DOHH2 (cell line): Measurements from ENCODE around the gene LIPT1.

Experiments
- H3F3A ChIP-seq: fragments of 200-600 bp; sonication (generic), shearing (Covaris generic); 2 replicates; pipeline ENCODE4 v1.6.0; 2016; ENCODE audit warnings: antibody characterized with exemption, mild to moderate bottlenecking; ENCODE audit not compliant: control insufficient read depth, insufficient read depth
- H3K27ac ChIP-seq: fragments of 200-600 bp; sonication (generic); 2 replicates; pipeline ENCODE4 v1.5.1; 2014; ENCODE audit warnings: low read depth, mild to moderate bottlenecking, low read length, moderate library complexity
- H3K27me3 ChIP-seq: fragments of 200-600 bp; sonication (generic); 2 replicates; pipeline ENCODE4 v1.6.1; 2014; ENCODE audit warnings: mild to moderate bottlenecking, low read length, mixed read lengths; ENCODE audit not compliant: control insufficient read depth
- H3K36me3 ChIP-seq: fragments of 200-600 bp; sonication (generic); 2 replicates; pipeline ENCODE4 v1.6.1; 2014; ENCODE audit warnings: mild to moderate bottlenecking, low read length, moderate library complexity, mixed read lengths; ENCODE audit not compliant: control insufficient read depth
- H3K4me1 ChIP-seq: fragments of 200-600 bp; sonication (generic); 2 replicates; pipeline ENCODE4 v1.6.1; 2014; ENCODE audit warnings: mild to moderate bottlenecking, low read length, mixed read lengths; ENCODE audit not compliant: control insufficient read depth
- H3K4me2 ChIP-seq: fragments of 200-600 bp; sonication (generic); 2 replicates; pipeline ENCODE4 v1.6.0; 2014; ENCODE audit warnings: mild to moderate bottlenecking, low read length, moderate library complexity
- H3K4me3 ChIP-seq: fragments of 200-600 bp; sonication (generic); 2 replicates; pipeline ENCODE4 v1.5.1; 2014; ENCODE audit warnings: mild to moderate bottlenecking, low read length, mixed read lengths
- H3K79me2 ChIP-seq: fragments of 200-600 bp; sonication (generic); 2 replicates; pipeline ENCODE4 v1.6.1; 2014; ENCODE audit warnings: mild to moderate bottlenecking, low read length, mixed read lengths; ENCODE audit not compliant: control insufficient read depth
- H3K9me2 ChIP-seq: fragments of 200-600 bp; sonication (generic); replicated peaks from 2 replicates; pipeline ENCODE4 v1.6.1; 2014; ENCODE audit warnings: mild to moderate bottlenecking, low read length, mixed read lengths; ENCODE audit not compliant: control insufficient read depth
- H3K9me3 ChIP-seq: fragments of 200-600 bp; sonication (generic); 2 replicates; pipeline ENCODE4 v1.6.1; 2014; ENCODE audit warnings: antibody characterized with exemption, low read length, mixed read lengths; ENCODE audit not compliant: control insufficient read depth, insufficient read depth
- H4K20me1 ChIP-seq: fragments of 200-600 bp; sonication (generic); 2 replicates; pipeline ENCODE4 v1.6.0; 2014; ENCODE audit warnings: low read depth, mild to moderate bottlenecking, antibody characterized with exemption, low read length, moderate library complexity; ENCODE audit not compliant: control insufficient read depth, insufficient read depth
- EZH2phosphoT487 ChIP-seq: fragments of 200-600 bp; sonication (generic); IDR thresholded peaks from 2 replicates; pipeline ENCODE4 v1.6.1; 2017; ENCODE audit warnings: borderline replicate concordance, mild to moderate bottlenecking, antibody characterized with exemption, low read length, moderate library complexity, mixed read lengths
- TF ChIP-seq, protein P1 (sequence below): fragments of 200-600 bp; sonication (generic); IDR thresholded peaks from one replicate; pipeline ENCODE4 v1.5.1; 2014; ENCODE audit warnings: antibody characterized with exemption, mild to moderate bottlenecking, low read depth, low read length; ENCODE audit not compliant: poor library complexity, severe bottlenecking

LIPT1 gene

DNA sequence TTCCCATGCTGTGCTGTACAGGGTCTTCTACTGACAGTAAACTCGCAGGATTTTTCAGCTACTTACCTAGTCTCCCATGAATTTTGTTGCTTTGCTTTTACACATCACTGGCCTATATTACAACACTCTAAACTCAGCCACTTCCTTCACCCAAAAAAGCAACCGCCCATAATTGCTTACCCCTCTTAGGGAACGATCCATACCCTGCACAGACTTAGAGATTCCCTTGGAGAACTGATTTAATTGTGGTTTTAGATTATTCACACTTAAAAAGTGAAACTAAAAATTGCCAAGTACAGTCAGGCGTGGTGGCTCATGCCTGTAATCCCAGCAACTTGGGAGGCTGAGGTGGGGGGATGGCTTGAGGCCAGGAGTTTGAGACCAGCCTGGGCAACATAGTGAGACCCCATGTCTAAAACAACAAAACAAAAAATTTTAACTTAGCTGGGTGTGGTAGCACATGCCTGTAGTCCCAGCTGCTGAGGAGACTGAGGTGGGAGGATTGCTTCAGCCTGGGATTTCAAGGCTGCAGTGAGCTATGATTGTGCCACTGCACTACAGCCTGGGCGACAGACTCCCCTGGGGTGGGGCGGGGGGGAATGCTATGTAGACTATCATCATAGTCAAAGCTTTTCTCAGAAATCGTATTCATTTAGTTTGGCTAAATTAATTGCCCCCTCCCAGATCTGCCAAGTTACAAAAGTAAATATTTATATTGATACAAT, 45.5 kb downstream of the LIPT1 start:
- no peaks in the 10 kb centered on the region for H4K20me1 ChIP-seq
- no peak overlapping the region for H3K4me3 ChIP-seq
- no peaks in the 10 kb centered on the region for H3K9me2 ChIP-seq
- TF ChIP-seq, protein P1, sequence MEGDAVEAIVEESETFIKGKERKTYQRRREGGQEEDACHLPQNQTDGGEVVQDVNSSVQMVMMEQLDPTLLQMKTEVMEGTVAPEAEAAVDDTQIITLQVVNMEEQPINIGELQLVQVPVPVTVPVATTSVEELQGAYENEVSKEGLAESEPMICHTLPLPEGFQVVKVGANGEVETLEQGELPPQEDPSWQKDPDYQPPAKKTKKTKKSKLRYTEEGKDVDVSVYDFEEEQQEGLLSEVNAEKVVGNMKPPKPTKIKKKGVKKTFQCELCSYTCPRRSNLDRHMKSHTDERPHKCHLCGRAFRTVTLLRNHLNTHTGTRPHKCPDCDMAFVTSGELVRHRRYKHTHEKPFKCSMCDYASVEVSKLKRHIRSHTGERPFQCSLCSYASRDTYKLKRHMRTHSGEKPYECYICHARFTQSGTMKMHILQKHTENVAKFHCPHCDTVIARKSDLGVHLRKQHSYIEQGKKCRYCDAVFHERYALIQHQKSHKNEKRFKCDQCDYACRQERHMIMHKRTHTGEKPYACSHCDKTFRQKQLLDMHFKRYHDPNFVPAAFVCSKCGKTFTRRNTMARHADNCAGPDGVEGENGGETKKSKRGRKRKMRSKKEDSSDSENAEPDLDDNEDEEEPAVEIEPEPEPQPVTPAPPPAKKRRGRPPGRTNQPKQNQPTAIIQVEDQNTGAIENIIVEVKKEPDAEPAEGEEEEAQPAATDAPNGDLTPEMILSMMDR, result no peak
- no peak for TF ChIP-seq EZH2phosphoT487
- H3K4me1 ChIP-seq, result no peaks in the 10 kb centered on the region
- no peaks in the 10 kb centered on the region for H3K9me3 ChIP-seq
- H3K79me2 ChIP-seq, result no peaks in the 10 kb centered on the region
- H3K27ac ChIP-seq, result no peak overlapping the region
- H3K36me3 ChIP-seq, result peaks cover 28% of the 10 kb centered on the region
- H3F3A ChIP-seq, result no peaks in the 10 kb centered on the region
- H3K27me3 ChIP-seq, result no peaks in the 10 kb centered on the region
- H3K4me2 ChIP-seq, result no peak overlapping the region

DNA sequence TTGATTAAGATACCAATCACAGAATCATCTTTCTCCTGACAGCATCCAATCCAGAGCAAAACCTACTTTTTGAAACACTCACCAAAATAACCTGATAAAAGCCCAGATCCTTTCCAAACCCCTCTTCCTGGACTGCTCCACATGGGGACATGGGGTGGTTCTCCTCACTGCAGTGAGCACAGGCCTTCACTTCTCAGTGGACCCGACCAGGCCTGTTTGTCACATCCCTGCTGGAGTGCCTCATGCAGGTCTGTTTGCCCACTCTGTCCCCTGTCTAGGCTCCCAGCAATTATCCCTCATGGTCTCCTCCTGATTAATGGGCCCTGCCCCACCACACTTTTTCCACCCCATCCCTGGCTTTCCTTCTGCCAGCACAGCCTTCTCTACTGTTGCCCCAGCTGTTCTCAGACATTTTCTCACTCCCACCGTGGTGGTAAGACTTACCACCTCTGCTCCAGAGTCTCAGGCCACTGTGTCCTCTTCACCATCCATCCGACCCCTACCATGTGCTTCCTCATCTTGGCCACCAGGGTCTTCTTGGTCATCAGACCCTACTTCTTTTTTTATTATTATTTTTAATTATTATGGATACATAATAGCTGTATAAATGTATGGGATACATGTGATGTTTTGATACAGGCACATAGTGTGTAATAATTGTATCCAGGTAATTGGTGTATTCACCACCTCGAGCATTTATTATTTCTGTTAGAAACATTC, 47.4 kb downstream of the LIPT1 start:
- no peaks in the 10 kb centered on the region for H3K4me1 ChIP-seq
- H3K9me2 ChIP-seq, result no peaks in the 10 kb centered on the region
- no peak overlapping the region for H3K4me2 ChIP-seq
- TF ChIP-seq, protein P1, result no peak
- TF ChIP-seq EZH2phosphoT487, result no peak
- H3F3A ChIP-seq, result no peaks in the 10 kb centered on the region
- no peaks in the 10 kb centered on the region for H3K79me2 ChIP-seq
- no peaks in the 10 kb centered on the region for H3K27me3 ChIP-seq
- no peaks in the 10 kb centered on the region for H3K9me3 ChIP-seq
- H3K4me3 ChIP-seq, result no peak overlapping the region
- H3K36me3 ChIP-seq, result peaks cover 11% of the 10 kb centered on the region
- no peak overlapping the region for H3K27ac ChIP-seq
- H4K20me1 ChIP-seq, result no peaks in the 10 kb centered on the region

DNA sequence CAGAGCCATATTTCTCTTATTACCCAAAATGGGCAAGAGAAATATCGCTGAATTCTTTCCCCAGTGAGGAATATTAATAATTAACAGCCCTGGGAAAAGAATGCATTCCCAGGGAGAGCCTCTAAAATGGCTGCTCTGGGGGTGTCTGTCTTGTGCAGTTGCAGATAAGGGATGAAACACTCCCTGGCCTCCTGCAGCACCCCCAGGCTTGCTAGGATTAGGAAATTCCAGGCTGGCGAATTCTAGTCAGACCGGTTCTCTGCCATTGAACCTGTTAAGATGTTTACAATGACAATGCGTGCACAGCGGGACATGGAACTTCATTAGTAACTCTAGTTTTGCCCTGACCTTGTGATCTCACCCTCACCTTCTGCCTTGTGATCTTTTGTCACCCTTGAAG, 50.7 kb downstream of the LIPT1 start:
- no peaks in the 10 kb centered on the region for H4K20me1 ChIP-seq
- H3K9me3 ChIP-seq, result no peaks in the 10 kb centered on the region
- H3K36me3 ChIP-seq, result no peaks in the 10 kb centered on the region
- no peak overlapping the region for H3K4me3 ChIP-seq
- H3K27ac ChIP-seq, result no peak overlapping the region
- TF ChIP-seq, protein P1, result no peak
- no peak for TF ChIP-seq EZH2phosphoT487
- H3K4me1 ChIP-seq, result no peaks in the 10 kb centered on the region
- no peaks in the 10 kb centered on the region for H3K27me3 ChIP-seq
- no peak overlapping the region for H3K4me2 ChIP-seq
- no peaks in the 10 kb centered on the region for H3F3A ChIP-seq
- no peaks in the 10 kb centered on the region for H3K9me2 ChIP-seq
- H3K79me2 ChIP-seq, result no peaks in the 10 kb centered on the region
